WTC11 (cell line): ENCODE measurements around the gene CNBP. TPM values are rescaled to one million over a fixed set of nuclear protein-coding genes. Genes with fewer than 3 reads are reported as not detected.

Experiments
- ATAC-seq: fragments of 200-7000 bp; cut with Tn5 transposase; 2 replicates; pipeline ENCODE4 v1.10.0; 2021; ENCODE audit warnings: mild to moderate bottlenecking, moderate library complexity
- CTCF ChIA-PET: fragments of 300-600 bp; sonication (Branson Sonifier 250); formaldehyde crosslinking; loops from one replicate; lab custom pipeline; 2021; ENCODE audit warnings: antibody characterized with exemption; lab: Charles Lee
- POLR2A ChIA-PET: fragments of 350-600 bp; sonication (Branson Sonifier 250); formaldehyde crosslinking; loops from one replicate; lab custom pipeline; 2021; ENCODE audit warnings: antibody characterized with exemption; lab: Charles Lee
- DNase-seq: peaks from one replicate; pipeline ENCODE4 v3.0.0; 2021; ENCODE audit warnings: low spot score
- H3K27ac Mint-ChIP-seq: 2 replicates; pipeline ENCODE4 v1.8.0; 2021; ENCODE audit warnings: mixed read lengths
- H3K27me3 Mint-ChIP-seq: 2 replicates; pipeline ENCODE4 v1.8.0; 2021; ENCODE audit warnings: low read depth, mild to moderate bottlenecking, moderate library complexity, mixed read lengths
- H3K36me3 Mint-ChIP-seq: 2 replicates; pipeline ENCODE4 v1.8.0; 2021; ENCODE audit warnings: mixed read lengths
- H3K4me1 Mint-ChIP-seq: 2 replicates; pipeline ENCODE4 v1.8.0; 2022; ENCODE audit warnings: mixed read lengths
- H3K4me3 Mint-ChIP-seq: 2 replicates; pipeline ENCODE4 v1.8.0; 2021; ENCODE audit warnings: mild to moderate bottlenecking, moderate library complexity, mixed read lengths
- H3K9me3 Mint-ChIP-seq: 2 replicates; pipeline ENCODE4 v1.8.0; 2021; ENCODE audit warnings: mixed read lengths
- E2F1 ChIP-seq: sonication (generic); formaldehyde crosslinking; IDR thresholded peaks from 2 replicates; pipeline ENCODE4 v1.8.0; 2022; ENCODE audit warnings: mild to moderate bottlenecking, missing genetic modification reagents
- E2F4 ChIP-seq: sonication (generic); formaldehyde crosslinking; IDR thresholded peaks from 2 replicates; pipeline ENCODE4 v1.8.1; 2022; ENCODE audit warnings: low read depth, mild to moderate bottlenecking, moderate library complexity, missing genetic modification reagents, borderline replicate concordance
- E2F5 ChIP-seq: sonication (generic); formaldehyde crosslinking; IDR thresholded peaks from 2 replicates; pipeline ENCODE4 v1.8.1; 2022; ENCODE audit warnings: mild to moderate bottlenecking, moderate library complexity, missing genetic modification reagents
- FOXJ3 ChIP-seq: sonication (generic); formaldehyde crosslinking; IDR thresholded peaks from 2 replicates; pipeline ENCODE4 v1.9.0; 2021; ENCODE audit warnings: missing genetic modification reagents, mild to moderate bottlenecking, borderline replicate concordance
- GTF2I ChIP-seq: fragments of 250-450 bp; sonication (Bioruptor Pico); conservative IDR thresholded peaks from 2 replicates; pipeline ENCODE4 v1.4.0; 2021; ENCODE audit warnings: mild to moderate bottlenecking
- HMGA2 ChIP-seq: fragments of 250-450 bp; sonication (Bioruptor Pico); IDR thresholded peaks from 2 replicates; pipeline ENCODE4 v1.4.0; 2021; ENCODE audit warnings: mild to moderate bottlenecking, moderate library complexity
- JAZF1 ChIP-seq: fragments of 250-450 bp; sonication (Bioruptor Pico); IDR thresholded peaks from 2 replicates; pipeline ENCODE4 v1.9.0; 2021; ENCODE audit warnings: moderate library complexity, mild to moderate bottlenecking, inconsistent platforms
- JUN ChIP-seq: sonication (generic); formaldehyde crosslinking; IDR thresholded peaks from 2 replicates; pipeline ENCODE4 v1.8.0; 2023; ENCODE audit warnings: mild to moderate bottlenecking, missing genetic modification reagents
- KAT7 ChIP-seq: sonication (generic); formaldehyde crosslinking; IDR thresholded peaks from 2 replicates; pipeline ENCODE4 v1.8.1; 2023; ENCODE audit warnings: missing genetic modification reagents, mild to moderate bottlenecking, borderline replicate concordance
- MXD4 ChIP-seq: fragments of 250-450 bp; sonication (Bioruptor Pico); IDR thresholded peaks from 2 replicates; pipeline ENCODE4 v1.8.0; 2021; ENCODE audit warnings: mild to moderate bottlenecking, moderate library complexity, borderline replicate concordance
- MYBL2 ChIP-seq: sonication (generic); formaldehyde crosslinking; IDR thresholded peaks from 2 replicates; pipeline ENCODE4 v1.8.1; 2023; ENCODE audit warnings: mild to moderate bottlenecking, moderate library complexity, missing genetic modification reagents
- OVOL2 ChIP-seq: fragments of 250-450 bp; sonication (Bioruptor Pico); IDR thresholded peaks from 2 replicates; pipeline ENCODE4 v1.9.0; 2021; ENCODE audit warnings: mild to moderate bottlenecking, borderline replicate concordance
- PREB ChIP-seq: sonication (generic); formaldehyde crosslinking; IDR thresholded peaks from 2 replicates; pipeline ENCODE4 v1.8.1; 2022; ENCODE audit warnings: mild to moderate bottlenecking, missing genetic modification reagents, moderate library complexity, borderline replicate concordance
- PRRX2 ChIP-seq: fragments of 250-450 bp; sonication (Bioruptor Pico); IDR thresholded peaks from 2 replicates; pipeline ENCODE4 v1.8.0; 2021; ENCODE audit warnings: mild to moderate bottlenecking
- SP1 ChIP-seq: sonication (generic); formaldehyde crosslinking; conservative IDR thresholded peaks from 2 replicates; pipeline ENCODE4 v1.8.1; 2022; ENCODE audit warnings: missing genetic modification reagents
- TEAD1 ChIP-seq: sonication (generic); formaldehyde crosslinking; IDR thresholded peaks from 2 replicates; pipeline ENCODE4 v1.8.0; 2022; ENCODE audit warnings: mild to moderate bottlenecking, missing genetic modification reagents
- USF2 ChIP-seq: sonication (generic); formaldehyde crosslinking; IDR thresholded peaks from 2 replicates; pipeline ENCODE4 v1.8.1; 2023; ENCODE audit warnings: mild to moderate bottlenecking, missing genetic modification reagents, moderate library complexity
- ZNF281 ChIP-seq: sonication (generic); formaldehyde crosslinking; IDR thresholded peaks from 2 replicates; pipeline ENCODE4 v1.8.0; 2023; ENCODE audit warnings: mild to moderate bottlenecking, missing genetic modification reagents
- ZNF396 ChIP-seq: fragments of 250-450 bp; sonication (Bioruptor Pico); IDR thresholded peaks from 2 replicates; pipeline ENCODE4 v1.8.0; 2021; ENCODE audit warnings: mild to moderate bottlenecking, moderate library complexity, borderline replicate concordance
- ZNF416 ChIP-seq: fragments of 250-450 bp; sonication (Bioruptor Pico); IDR thresholded peaks from 2 replicates; pipeline ENCODE4 v1.9.0; 2021; ENCODE audit warnings: mild to moderate bottlenecking, inconsistent platforms
- total RNA-seq: library from RNA; stranded (reverse); gene quantifications from 3 replicates; pipeline ENCODE4 v1.2.3, GENCODE V29; 2021

The CNBP gene
- total RNA-seq, 1 experiment from 2014 or later: 329 TPM

- TF ChIP-seq PREB (CRISPR knock-in tag) (no peak), SP1 (no peak), JAZF1 (no peak), MYBL2 (CRISPR knock-in tag) (no peak), E2F4 (CRISPR knock-in tag) (no peak), USF2 (CRISPR knock-in tag) (no peak), HMGA2 (CRISPR knock-in tag) (no peak)
These were observed 15.7 kb upstream of the CNBP start (continued) for GRCh38 chr3:129199366-129199765.

- Mint-ChIP-seq H3K9me3 (no peaks in the 10 kb centered on the region), H3K27me3 (no peaks in the 10 kb centered on the region; the same call in 1 of the 2 replicates), H3K4me3 (no peak overlapping the region), H3K27ac (no peak overlapping the region), H3K36me3 (no peaks in the 10 kb centered on the region), H3K4me1 (no peaks in the 10 kb centered on the region)
- DNase-seq (no peak), ATAC-seq (no peak)
- ChIA-PET POLR2A (no interaction called here), CTCF (no interaction called here)
- no peak for TF ChIP-seq GTF2I
- no peak for TF ChIP-seq ZNF396
- TF ChIP-seq OVOL2 (CRISPR knock-in tag): no peak
- no peak for TF ChIP-seq E2F1 (CRISPR knock-in tag)
These were observed 13.6 kb upstream of the CNBP start for GRCh38 chr3:129197321-129197720.

- POLR2A ChIA-PET: interaction anchor here (1.1 kb wide), 1 partner anchor 34 kb away, joined by 3 read pairs; no protein-coding TSS in a partner anchor
- TF ChIP-seq E2F5: no peak
- TF ChIP-seq ZNF416: no peak
- TF ChIP-seq MXD4: no peak
- TF ChIP-seq JAZF1: no peak
- TF ChIP-seq ZNF281 (CRISPR knock-in tag): no peak
- TF ChIP-seq HMGA2 (CRISPR knock-in tag): no peak
- TF ChIP-seq TEAD1 (CRISPR knock-in tag): no peak
- TF ChIP-seq OVOL2 (CRISPR knock-in tag): no peak
- no peak for TF ChIP-seq KAT7
- TF ChIP-seq PRRX2: no peak
- TF ChIP-seq JUN (CRISPR knock-in tag): no peak
- TF ChIP-seq PREB (CRISPR knock-in tag): no peak
- TF ChIP-seq FOXJ3 (CRISPR knock-in tag): no peak
- no peaks in the 10 kb centered on the region for H3K27me3 Mint-ChIP-seq
These were observed 12.9 kb upstream of the CNBP start for GRCh38 chr3:129196601-129197000.

More at GRCh38 chr3:129196601-129197000, 12.9 kb upstream of the CNBP start:
- Mint-ChIP-seq H3K4me1 (no peaks in the 10 kb centered on the region), H3K36me3 (no peaks in the 10 kb centered on the region), H3K9me3 (no peaks in the 10 kb centered on the region), H3K27ac (no peak overlapping the region; the same call in 1 of the 2 replicates), H3K4me3 (no peak overlapping the region)
- CTCF ChIA-PET: interaction anchor here (1.5 to 1.7 kb wide), 2 partner anchors 49 to 227 kb away, joined by 3 to 7 read pairs; no protein-coding TSS in a partner anchor
- DNase-seq (no peak), ATAC-seq (no peak)
